ENCODE results near the gene YBX3.

Gene YBX3

DNA sequence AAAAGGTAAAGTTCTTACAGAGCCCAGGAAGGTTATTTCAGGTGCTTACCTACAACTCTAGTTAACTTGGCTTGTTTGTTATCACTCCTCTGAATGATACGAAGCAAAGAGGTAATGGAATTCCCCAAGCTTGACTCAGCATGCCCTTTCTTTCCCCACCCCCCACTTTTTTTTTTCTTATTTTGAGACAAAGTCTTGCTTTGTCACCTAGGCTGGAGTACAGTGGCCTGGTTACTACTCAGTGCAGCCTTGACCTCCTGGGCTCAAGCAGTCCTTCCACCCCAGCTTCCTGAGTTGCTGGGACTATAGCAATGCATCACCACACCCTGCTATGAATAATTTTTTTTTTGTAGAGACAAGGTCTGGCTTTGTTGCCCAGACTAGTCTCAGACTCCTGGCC is 17.1 kb upstream of the YBX3 start:
- FAIRE-seq (no peak), DNase-seq (ENCODE audit: insufficient read length, low spot score) (no peak)
- no peak for TF ChIP-seq PAX5 (IDR thresholded peaks at IDR 0.05; ENCODE audit: insufficient read depth, low read length, severe bottlenecking)
- TF ChIP-seq TAF1 (IDR thresholded peaks at IDR 0.05; ENCODE audit: low read depth, low read length), result no peak
- TF ChIP-seq POLR2A (IDR thresholded peaks at IDR 0.05; ENCODE audit: low read depth, low read length), result no peak
- no peak for TF ChIP-seq POLR2AphosphoS5 (IDR thresholded peaks at IDR 0.05; ENCODE audit: low read depth, low read length)
- no peak for TF ChIP-seq POU2F2 (IDR thresholded peaks at IDR 0.05; ENCODE audit: low read depth, low read length)
- TF ChIP-seq SPI1 (IDR thresholded peaks at IDR 0.05; ENCODE audit: low read depth, low read length), result no peak

- no peak for FAIRE-seq
- no peak for DNase-seq (ENCODE audit: insufficient read length, low spot score)
- TF ChIP-seq TAF1 (IDR thresholded peaks at IDR 0.05; ENCODE audit: low read depth, low read length), result no peak
Observed at GRCh38 chr12:10739157-10740118, 16.3 kb upstream of the YBX3 start.

DNA sequence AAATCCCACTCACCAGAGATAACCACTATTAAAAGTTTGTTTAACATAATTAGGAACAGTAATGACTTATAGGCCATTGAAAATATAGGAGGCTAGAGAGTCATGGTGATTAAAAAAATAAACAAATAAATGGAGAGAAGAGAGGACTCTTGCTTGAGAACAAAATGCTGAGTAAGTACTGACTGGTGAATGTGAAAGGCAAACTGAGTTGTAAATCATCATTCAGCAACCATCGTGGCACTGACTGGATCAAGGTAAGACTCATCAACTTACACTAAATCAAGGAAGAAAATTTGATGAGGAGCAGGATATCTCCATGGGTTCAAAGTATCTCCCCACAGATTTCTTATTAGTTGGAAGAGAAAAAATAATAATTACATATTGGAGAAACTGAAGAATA is 14.1 kb upstream of the YBX3 start:
- TF ChIP-seq PAX5 (IDR thresholded peaks at IDR 0.05; ENCODE audit: insufficient read depth, low read length, severe bottlenecking), result no peak
- TF ChIP-seq POLR2A (IDR thresholded peaks at IDR 0.05; ENCODE audit: low read depth, low read length), result no peak
- no peak for TF ChIP-seq POLR2AphosphoS5 (IDR thresholded peaks at IDR 0.05; ENCODE audit: low read depth, low read length)
- TF ChIP-seq TAF1 (IDR thresholded peaks at IDR 0.05; ENCODE audit: low read depth, low read length), result no peak
- no peak for TF ChIP-seq SPI1 (IDR thresholded peaks at IDR 0.05; ENCODE audit: low read depth, low read length)
- no peak for TF ChIP-seq POU2F2 (IDR thresholded peaks at IDR 0.05; ENCODE audit: low read depth, low read length)
- FAIRE-seq (no peak), DNase-seq (ENCODE audit: insufficient read length, low spot score) (no peak)

GRCh38 chr12:10736463-10736862 is 13.3 kb upstream of the YBX3 start:
- no peak for TF ChIP-seq POU2F2 (IDR thresholded peaks at IDR 0.05; ENCODE audit: low read depth, low read length)
- no peak for TF ChIP-seq TAF1 (IDR thresholded peaks at IDR 0.05; ENCODE audit: low read depth, low read length)
- no peak for TF ChIP-seq SPI1 (IDR thresholded peaks at IDR 0.05; ENCODE audit: low read depth, low read length)
- FAIRE-seq (no peak), DNase-seq (ENCODE audit: insufficient read length, low spot score) (no peak)

DNA sequence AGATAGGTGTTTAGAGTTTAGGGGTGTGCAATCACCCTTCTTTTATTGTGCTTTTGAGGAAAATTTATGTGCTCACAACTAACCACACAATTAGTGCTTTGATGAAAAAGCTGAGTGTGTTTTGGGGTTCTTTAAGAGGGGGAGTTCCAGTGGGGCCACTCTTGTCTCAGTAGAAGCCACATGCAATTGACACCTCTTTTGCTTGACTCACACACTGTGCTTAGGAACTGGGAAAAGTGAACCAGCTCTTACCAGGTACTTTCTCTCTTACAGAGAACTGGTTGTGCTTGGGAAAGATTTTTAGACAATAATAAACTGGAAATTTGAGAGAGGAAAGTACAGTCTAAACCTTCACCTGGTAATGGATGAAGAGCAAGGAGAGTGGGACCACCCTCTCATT is 12.3 kb upstream of the YBX3 start:
- no peak for TF ChIP-seq TAF1 (IDR thresholded peaks at IDR 0.05; ENCODE audit: low read depth, low read length)
- TF ChIP-seq PAX5 (IDR thresholded peaks at IDR 0.05; ENCODE audit: insufficient read depth, low read length, severe bottlenecking), result no peak
- TF ChIP-seq POLR2A (IDR thresholded peaks at IDR 0.05; ENCODE audit: low read depth, low read length), result no peak
- TF ChIP-seq SPI1 (IDR thresholded peaks at IDR 0.05; ENCODE audit: low read depth, low read length), result no peak
- no peak for TF ChIP-seq POU2F2 (IDR thresholded peaks at IDR 0.05; ENCODE audit: low read depth, low read length)
- TF ChIP-seq POLR2AphosphoS5 (IDR thresholded peaks at IDR 0.05; ENCODE audit: low read depth, low read length), result no peak
- DNase-seq (ENCODE audit: insufficient read length, low spot score), result no peak
- FAIRE-seq, result no peak

GRCh38 chr12:10732549-10732948 is 9.4 kb upstream of the YBX3 start:
- TF ChIP-seq SPI1 (IDR thresholded peaks at IDR 0.05; ENCODE audit: low read depth, low read length), result no peak
- TF ChIP-seq TAF1 (IDR thresholded peaks at IDR 0.05; ENCODE audit: low read depth, low read length), result no peak
- TF ChIP-seq POU2F2 (IDR thresholded peaks at IDR 0.05; ENCODE audit: low read depth, low read length), result no peak
- no peak for TF ChIP-seq POLR2A (IDR thresholded peaks at IDR 0.05; ENCODE audit: low read depth, low read length)
- no peak for TF ChIP-seq POLR2AphosphoS5 (IDR thresholded peaks at IDR 0.05; ENCODE audit: low read depth, low read length)
- TF ChIP-seq PAX5 (IDR thresholded peaks at IDR 0.05; ENCODE audit: insufficient read depth, low read length, severe bottlenecking), result no peak
- FAIRE-seq (no peak), DNase-seq (ENCODE audit: insufficient read length, low spot score) (no peak)

DNA sequence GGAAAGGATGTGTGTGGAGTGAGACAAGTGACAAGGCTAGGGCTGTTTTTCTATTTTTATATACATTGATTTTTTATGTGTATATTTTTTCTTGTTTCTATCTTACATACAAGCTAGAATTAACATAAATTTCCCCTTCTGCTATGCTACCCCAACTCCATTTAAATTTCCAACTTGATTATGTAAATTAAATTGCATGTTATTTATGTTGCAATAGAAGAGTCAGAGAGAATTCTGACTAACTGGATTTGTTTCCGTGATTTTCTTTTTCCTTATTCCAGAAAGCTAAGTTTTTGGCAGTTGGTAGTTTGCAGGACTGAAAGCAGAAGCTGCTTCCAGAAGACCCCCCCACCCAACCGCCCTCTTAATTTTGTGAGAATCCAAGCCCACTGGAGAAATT is 8.9 kb upstream of the YBX3 start:
- DNase-seq (ENCODE audit: insufficient read length, low spot score), result no peak
- no peak for FAIRE-seq
- TF ChIP-seq SPI1 (IDR thresholded peaks at IDR 0.05; ENCODE audit: low read depth, low read length) (no peak), PAX5 (IDR thresholded peaks at IDR 0.05; ENCODE audit: insufficient read depth, low read length, severe bottlenecking) (no peak), POLR2AphosphoS5 (IDR thresholded peaks at IDR 0.05; ENCODE audit: low read depth, low read length) (no peak), POU2F2 (IDR thresholded peaks at IDR 0.05; ENCODE audit: low read depth, low read length) (no peak), POLR2A (IDR thresholded peaks at IDR 0.05; ENCODE audit: low read depth, low read length) (no peak), TAF1 (IDR thresholded peaks at IDR 0.05; ENCODE audit: low read depth, low read length) (no peak)

- TF ChIP-seq SPI1 (IDR thresholded peaks at IDR 0.05; ENCODE audit: low read depth, low read length), result no peak
- TF ChIP-seq POLR2AphosphoS5 (IDR thresholded peaks at IDR 0.05; ENCODE audit: low read depth, low read length), result no peak
- no peak for TF ChIP-seq POLR2A (IDR thresholded peaks at IDR 0.05; ENCODE audit: low read depth, low read length)
- no peak for TF ChIP-seq PAX5 (IDR thresholded peaks at IDR 0.05; ENCODE audit: insufficient read depth, low read length, severe bottlenecking)
- TF ChIP-seq POU2F2 (IDR thresholded peaks at IDR 0.05; ENCODE audit: low read depth, low read length), result no peak
- no peak for TF ChIP-seq TAF1 (IDR thresholded peaks at IDR 0.05; ENCODE audit: low read depth, low read length)
- FAIRE-seq (no peak), DNase-seq (ENCODE audit: insufficient read length, low spot score) (no peak)
Observed at GRCh38 chr12:10730559-10730958, 7.4 kb upstream of the YBX3 start.

- DNase-seq (ENCODE audit: insufficient read length, low spot score) (no peak), FAIRE-seq (no peak)
- TF ChIP-seq PAX5 (IDR thresholded peaks at IDR 0.05; ENCODE audit: insufficient read depth, low read length, severe bottlenecking), result no peak
- no peak for TF ChIP-seq SPI1 (IDR thresholded peaks at IDR 0.05; ENCODE audit: low read depth, low read length)
- TF ChIP-seq POLR2A (IDR thresholded peaks at IDR 0.05; ENCODE audit: low read depth, low read length), result no peak
- TF ChIP-seq POLR2AphosphoS5 (IDR thresholded peaks at IDR 0.05; ENCODE audit: low read depth, low read length), result no peak
- TF ChIP-seq TAF1 (IDR thresholded peaks at IDR 0.05; ENCODE audit: low read depth, low read length), result no peak
- TF ChIP-seq POU2F2 (IDR thresholded peaks at IDR 0.05; ENCODE audit: low read depth, low read length), result no peak
Observed at GRCh38 chr12:10728091-10728490, 5.0 kb upstream of the YBX3 start.

- DNase-seq (ENCODE audit: insufficient read length, low spot score), result no peak
- no peak for TF ChIP-seq SPI1 (IDR thresholded peaks at IDR 0.05; ENCODE audit: low read depth, low read length)
- TF ChIP-seq POU2F2 (IDR thresholded peaks at IDR 0.05; ENCODE audit: low read depth, low read length), result no peak
- no peak for TF ChIP-seq TAF1 (IDR thresholded peaks at IDR 0.05; ENCODE audit: low read depth, low read length)
- TF ChIP-seq POLR2AphosphoS5 (IDR thresholded peaks at IDR 0.05; ENCODE audit: low read depth, low read length), result no peak
- no peak for TF ChIP-seq POLR2A (IDR thresholded peaks at IDR 0.05; ENCODE audit: low read depth, low read length)
- no peak for TF ChIP-seq PAX5 (IDR thresholded peaks at IDR 0.05; ENCODE audit: insufficient read depth, low read length, severe bottlenecking)
- no peak for FAIRE-seq
Observed at GRCh38 chr12:10726945-10727344, 3.8 kb upstream of the YBX3 start.
